Retina (tissue), 1 donor: Measurements from ENCODE around the gene NKTR.
A peak's percentile ranks its signal among the peaks of the same experiment; 100 is the strongest.

Source experiments
- DNase-seq: peaks from one replicate; pipeline ENCODE4 v3.0.0-alpha.2; 2016

The NKTR gene

GRCh38 chr3:42651248-42652091 is 51.0 kb downstream of the NKTR start:
- no peak for DNase-seq

DNA sequence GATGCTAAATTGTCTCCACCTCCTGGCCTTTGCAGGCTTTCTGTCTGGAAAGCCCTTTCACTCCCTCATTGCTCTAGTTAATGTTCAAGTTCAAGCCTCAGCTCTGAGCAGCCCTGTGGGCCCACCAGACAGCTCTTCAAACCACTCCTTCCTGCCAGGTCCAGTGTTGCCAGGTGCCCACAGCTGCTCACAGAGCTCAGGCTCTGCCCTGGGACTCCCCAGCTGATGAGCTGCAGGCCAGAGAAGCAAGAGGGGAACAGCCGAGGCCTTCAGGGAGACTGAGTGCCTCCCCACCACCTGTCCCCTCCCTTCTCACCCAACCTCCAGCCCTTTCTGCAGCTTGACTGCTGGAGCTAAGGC is 51.7 kb downstream of the NKTR start:
- DNase-seq, result no peak

DNA sequence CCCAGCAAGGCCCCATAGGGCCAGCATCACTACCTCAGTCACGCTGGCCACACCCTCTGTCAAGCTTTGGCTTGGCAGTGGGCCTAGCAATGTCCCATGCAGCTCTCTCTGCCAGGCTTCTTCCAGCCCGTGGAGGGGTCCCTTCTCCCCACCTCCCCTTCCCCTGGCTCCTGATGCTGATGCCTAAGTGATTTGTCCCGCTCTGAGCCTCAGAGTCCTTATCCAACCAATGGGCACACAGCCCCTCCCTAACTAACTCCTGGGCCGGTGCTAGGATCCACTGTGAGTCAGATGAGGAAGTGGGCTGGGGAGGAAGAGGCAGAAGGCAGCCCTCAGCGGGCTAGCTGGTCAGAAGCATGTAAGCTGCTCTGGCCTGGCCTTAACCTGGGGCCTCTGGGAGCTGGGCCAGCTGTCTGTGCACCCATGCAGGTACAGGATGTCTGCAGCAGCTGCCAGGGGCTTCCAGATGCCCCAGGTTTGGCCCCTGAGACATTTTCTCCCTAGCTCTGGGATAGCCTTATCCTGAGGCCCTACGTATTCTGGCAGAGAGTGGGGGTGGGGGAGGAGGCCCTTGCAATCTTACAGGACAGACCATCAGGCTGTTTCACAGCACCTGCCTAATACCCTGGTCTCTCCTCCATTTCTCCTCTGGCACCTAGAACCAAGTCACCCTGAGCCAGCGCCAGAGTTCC is 52.3 kb downstream of the NKTR start:
- DNase-seq, result no peak

GRCh38 chr3:42653303-42653559 is 52.7 kb downstream of the NKTR start:
- no peak for DNase-seq

- DNase-seq, result no peak
These were observed 53.3 kb downstream of the NKTR start, which contains the start of gene ZBTB47 for GRCh38 chr3:42653560-42654330. Gene ZBTB47 (plus strand): TSS chr3:42653697. CDS start chr3:42658356, 4,659 bp downstream.

DNA sequence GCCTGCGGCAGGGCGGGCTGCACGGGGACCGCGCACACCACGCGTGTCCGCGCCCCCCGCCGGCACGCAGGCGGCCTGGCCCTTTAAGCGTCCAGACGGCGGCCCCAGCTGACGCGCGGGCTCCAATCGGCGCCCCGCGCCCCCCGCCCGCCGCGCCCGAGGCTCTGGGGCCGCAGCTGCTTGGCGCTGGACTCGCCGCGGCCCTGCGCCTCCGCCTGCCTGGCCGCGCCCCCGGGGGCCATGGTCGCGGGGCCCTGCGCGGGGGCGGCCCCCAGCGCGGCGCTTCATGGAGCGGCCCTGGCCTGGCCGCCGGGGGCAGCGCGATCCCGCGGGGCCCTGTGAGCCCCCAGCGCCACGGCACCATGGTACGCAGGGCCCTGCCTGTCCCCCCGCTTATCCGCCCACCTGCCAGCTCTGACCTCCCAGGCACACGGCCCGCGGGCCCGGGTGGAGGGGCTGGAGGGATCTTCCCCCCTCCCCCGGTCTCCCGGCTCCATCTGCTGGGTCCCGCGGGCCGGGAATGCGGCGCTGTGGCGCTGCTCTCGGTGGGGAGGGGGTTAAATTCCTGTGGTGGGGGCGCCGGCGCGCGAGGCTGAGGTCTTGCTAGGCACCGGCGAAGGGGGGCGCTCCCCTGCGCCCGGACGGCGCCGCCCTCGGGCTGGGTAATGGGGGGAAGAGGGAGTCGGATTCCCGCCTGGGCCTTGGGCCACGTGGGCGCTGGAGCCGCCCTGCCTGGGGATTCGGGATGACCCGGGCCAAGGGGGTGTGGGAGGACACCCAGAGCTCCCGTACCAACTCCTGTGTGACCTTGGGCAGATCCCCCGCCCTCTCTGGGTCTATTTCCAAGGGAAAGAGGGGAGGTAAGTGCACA is 54.1 kb downstream of the NKTR start:
- peak; percentile 78 for DNase-seq

DNA sequence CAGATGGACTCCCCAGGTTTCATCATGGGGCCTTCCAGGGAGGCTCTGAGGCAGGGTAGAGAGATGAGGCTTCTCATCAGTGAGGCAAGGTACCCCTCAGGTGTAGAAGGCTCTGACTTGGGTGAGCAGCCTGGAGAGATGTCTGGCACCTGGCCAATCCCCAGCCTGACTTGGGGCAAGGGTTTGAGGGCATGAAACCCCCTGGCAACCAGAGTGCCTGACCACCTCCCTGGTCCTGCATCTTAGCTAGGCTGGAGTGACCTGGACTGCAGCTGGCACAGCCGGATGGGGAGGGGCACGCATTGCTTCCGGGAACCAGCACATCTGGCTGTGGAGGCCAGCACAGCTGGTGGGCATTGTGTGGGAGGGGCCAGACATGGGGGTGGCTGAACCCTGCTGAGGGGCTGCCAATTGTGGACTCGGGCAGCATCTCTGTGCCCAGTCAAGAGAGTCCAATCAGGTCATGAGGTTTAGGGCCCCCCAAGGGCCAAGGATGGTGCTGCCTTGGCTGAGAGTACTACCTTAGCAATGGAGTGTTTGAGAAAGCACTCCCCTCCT is 54.9 kb downstream of the NKTR start:
- no peak for DNase-seq

DNA sequence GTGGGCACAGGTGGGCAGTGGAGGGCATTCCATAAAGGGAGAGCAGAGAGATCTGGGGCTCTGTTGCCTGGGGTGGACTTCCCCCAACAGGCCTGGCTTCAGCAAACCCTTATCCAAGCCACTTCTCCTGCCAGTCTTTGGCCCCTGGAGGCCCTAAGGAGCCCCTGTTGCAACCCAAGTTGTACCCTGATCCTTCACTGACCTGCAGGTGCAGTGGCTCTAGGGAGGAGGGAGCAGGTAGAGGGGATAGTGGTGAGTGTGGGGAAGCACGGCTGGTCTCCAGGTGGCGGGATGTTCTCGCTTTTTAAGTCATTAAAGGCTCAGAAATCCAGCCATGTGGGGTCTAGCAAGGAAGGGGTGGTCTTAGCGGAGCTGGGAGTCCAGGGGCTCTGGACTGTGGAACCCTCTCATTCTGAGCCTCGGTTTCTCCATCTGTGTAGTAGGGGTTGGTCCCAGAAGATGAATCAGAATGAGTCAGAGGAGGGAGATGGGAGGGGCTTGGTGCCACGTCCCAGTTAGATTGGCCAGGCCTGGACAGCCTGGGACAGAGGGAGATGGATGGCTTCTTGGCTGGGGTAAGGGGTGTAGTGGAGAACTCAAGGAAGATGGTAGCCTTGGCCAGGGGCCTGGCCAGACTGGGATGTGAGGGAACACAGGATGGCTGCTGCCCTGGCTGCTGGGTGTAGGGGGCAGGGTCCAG is 55.6 kb downstream of the NKTR start:
- no peak for DNase-seq

GRCh38 chr3:42656680-42657610 is 56.5 kb downstream of the NKTR start:
- DNase-seq, result no peak

GRCh38 chr3:42657675-42658074 is 57.2 kb downstream of the NKTR start:
- no peak for DNase-seq

- no peak for DNase-seq
These were observed 57.7 kb downstream of the NKTR start for GRCh38 chr3:42658091-42658770.

GRCh38 chr3:42658771-42659390 is 58.4 kb downstream of the NKTR start:
- no peak for DNase-seq

DNA sequence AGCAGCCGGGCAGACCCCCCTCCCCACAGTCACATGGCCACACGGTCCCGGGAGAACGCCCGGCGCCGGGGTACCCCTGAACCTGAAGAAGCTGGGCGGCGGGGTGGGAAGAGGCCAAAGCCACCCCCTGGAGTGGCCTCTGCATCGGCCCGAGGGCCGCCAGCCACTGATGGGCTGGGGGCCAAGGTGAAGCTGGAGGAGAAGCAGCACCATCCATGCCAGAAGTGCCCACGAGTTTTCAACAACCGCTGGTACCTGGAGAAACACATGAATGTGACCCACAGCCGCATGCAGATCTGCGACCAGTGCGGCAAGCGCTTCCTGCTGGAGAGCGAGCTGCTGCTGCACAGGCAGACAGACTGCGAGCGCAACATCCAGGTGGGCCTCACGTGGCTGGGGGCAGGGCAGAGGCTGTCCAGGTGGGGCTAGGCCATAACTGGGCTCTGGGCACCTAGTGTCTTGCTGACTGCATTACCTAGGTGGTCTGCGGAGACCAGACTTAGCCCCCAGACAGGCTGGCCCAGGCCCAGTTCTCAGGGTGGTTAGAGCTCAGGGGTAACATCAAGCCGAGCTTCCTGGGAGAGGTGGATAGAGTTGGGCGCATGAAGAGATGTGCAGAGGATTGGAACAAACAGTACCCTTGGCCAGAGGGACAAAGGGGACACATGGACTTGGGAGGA is 59.1 kb downstream of the NKTR start:
- no peak for DNase-seq

GRCh38 chr3:42660131-42660715 is 59.7 kb downstream of the NKTR start:
- no peak for DNase-seq

GRCh38 chr3:42660898-42661297 is 60.4 kb downstream of the NKTR start:
- DNase-seq, result no peak

- DNase-seq, result no peak
These were observed 61.1 kb downstream of the NKTR start for GRCh38 chr3:42661593-42662022.

DNA sequence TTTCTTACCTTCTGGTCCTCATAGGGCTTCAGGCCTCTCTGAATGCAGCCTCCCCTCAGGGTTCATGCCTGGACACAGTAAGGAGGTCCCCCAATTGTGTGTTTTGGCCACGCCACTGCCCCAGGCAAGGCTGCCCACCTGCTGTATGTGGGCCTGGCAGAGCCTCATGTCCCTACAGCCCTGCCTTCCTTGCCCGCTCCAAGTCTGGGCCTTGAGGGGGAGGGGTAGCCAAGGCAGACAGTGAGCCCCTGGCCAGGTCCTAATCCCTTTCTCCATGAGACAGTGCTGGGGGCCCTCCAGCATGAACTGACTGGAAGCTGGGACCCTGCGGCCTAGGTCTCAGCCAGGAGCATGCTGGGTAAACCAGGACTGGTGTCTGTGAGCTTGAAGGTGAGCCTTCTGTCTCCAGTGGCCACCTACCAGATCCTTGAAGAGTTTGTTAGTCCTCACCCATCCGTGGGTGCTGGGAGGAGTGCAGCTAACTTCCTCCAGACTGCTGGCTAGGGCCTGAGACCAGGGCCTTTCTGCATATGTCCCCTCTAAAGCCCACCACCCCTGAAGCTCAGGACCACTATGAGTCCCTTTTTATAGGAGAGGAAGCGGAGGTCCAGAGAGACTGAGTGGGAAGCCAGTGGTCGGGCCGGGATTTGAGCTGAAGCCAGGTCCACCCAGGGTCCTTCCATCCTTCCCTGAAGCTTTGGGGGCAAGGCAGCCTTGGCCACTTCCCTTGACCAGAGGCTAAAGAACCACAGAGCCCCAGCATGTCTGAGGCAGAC is 61.7 kb downstream of the NKTR start:
- DNase-seq, result no peak
